IPS DF 6.9 (cell line): ENCODE measurements around the gene ADCY5.

Experiments
- DNase-seq: peaks from one replicate; pipeline ENCODE4 v3.0.0-alpha.2; 2013; ENCODE audit warnings: low read depth, low spot score
- H3K27ac ChIP-seq: one replicate; pipeline ENCODE4 v1.5.1; 2013; ENCODE audit warnings: low read length, control low read depth
- H3K27me3 ChIP-seq: 2 replicates; pipeline ENCODE4 v1.6.1; 2013; ENCODE audit warnings: mild to moderate bottlenecking, low read length; ENCODE audit not compliant: control insufficient read depth, insufficient read depth
- H3K36me3 ChIP-seq: 2 replicates; pipeline ENCODE4 v1.6.1; 2013; ENCODE audit warnings: low read length; ENCODE audit not compliant: control insufficient read depth, insufficient read depth
- H3K4me1 ChIP-seq: 2 replicates; pipeline ENCODE4 v1.6.1; 2013; ENCODE audit warnings: low read length; ENCODE audit not compliant: control insufficient read depth, insufficient read depth
- H3K4me3 ChIP-seq: 2 replicates; pipeline ENCODE4 v1.5.1; 2013; ENCODE audit warnings: mild to moderate bottlenecking, low read length
- H3K9me3 ChIP-seq: 2 replicates; pipeline ENCODE4 v1.6.1; 2013; ENCODE audit warnings: low read length, inconsistent platforms; ENCODE audit not compliant: control insufficient read depth, insufficient read depth
- WGBS: extraction: QIAGEN DNeasy Blood & Tissue Kit; methylation state at CpG from one replicate; pipeline ENCODE4 v1.1.7; 2013; ENCODE audit warnings: mixed read lengths, missing lambda C conversion rate; ENCODE audit not compliant: insufficient read length, insufficient coverage; 5-methylcytosine and 5-hydroxymethylcytosine counted together

Gene ADCY5

GRCh38 chr3:123378409-123378915 lies 70.4 kb downstream of the ADCY5 start:
- Histone ChIP-seq H3K27ac (no peak overlapping the region), H3K27me3 (no peaks in the 10 kb centered on the region), H3K36me3 (no peaks in the 10 kb centered on the region), H3K4me1 (peaks cover 2% of the 10 kb centered on the region; the same call in 1 of the 2 replicates), H3K9me3 (no peaks in the 10 kb centered on the region), H3K4me3 (no peak overlapping the region)
- WGBS: no CpG with 5 or more reads among the region's 8 CpGs
- DNase-seq: no peak

- WGBS: no CpG with 5 or more reads among the region's 2 CpGs
- H3K27me3 ChIP-seq: no peaks in the 10 kb centered on the region
- H3K27ac ChIP-seq: no peak overlapping the region
- H3K36me3 ChIP-seq: no peaks in the 10 kb centered on the region
- no peak overlapping the region for H3K4me3 ChIP-seq
- H3K4me1 ChIP-seq: no peaks in the 10 kb centered on the region
- H3K9me3 ChIP-seq: no peaks in the 10 kb centered on the region
- no peak for DNase-seq
Observed at GRCh38 chr3:123377243-123377740, 71.6 kb downstream of the ADCY5 start.

- H3K4me1 ChIP-seq: no peaks in the 10 kb centered on the region
- H3K36me3 ChIP-seq: no peaks in the 10 kb centered on the region
- no peak overlapping the region for H3K4me3 ChIP-seq
- DNase-seq: no peak
- no CpG with 5 or more reads among the region's 11 CpGs for WGBS
- no peaks in the 10 kb centered on the region for H3K9me3 ChIP-seq
- no peak overlapping the region for H3K27ac ChIP-seq
- no peaks in the 10 kb centered on the region for H3K27me3 ChIP-seq
Observed at GRCh38 chr3:123376451-123377242, 72.2 kb downstream of the ADCY5 start.

GRCh38 chr3:123375014-123375940 lies 73.6 kb downstream of the ADCY5 start:
- no peaks in the 10 kb centered on the region for H3K36me3 ChIP-seq
- no peaks in the 10 kb centered on the region for H3K4me1 ChIP-seq
- H3K4me3 ChIP-seq: no peak overlapping the region
- no CpG with 5 or more reads among the region's 13 CpGs for WGBS
- H3K9me3 ChIP-seq: no peaks in the 10 kb centered on the region
- H3K27me3 ChIP-seq: no peaks in the 10 kb centered on the region
- no peak for DNase-seq
- no peak overlapping the region for H3K27ac ChIP-seq

GRCh38 chr3:123374016-123374415 lies 74.9 kb downstream of the ADCY5 start:
- Histone ChIP-seq H3K27me3 (no peaks in the 10 kb centered on the region), H3K27ac (no peak overlapping the region), H3K9me3 (no peaks in the 10 kb centered on the region), H3K36me3 (no peaks in the 10 kb centered on the region), H3K4me1 (no peaks in the 10 kb centered on the region), H3K4me3 (no peak overlapping the region)
- WGBS: no CpG with 5 or more reads among the region's 2 CpGs
- no peak for DNase-seq

GRCh38 chr3:123373474-123373987 lies 75.4 kb downstream of the ADCY5 start:
- no peaks in the 10 kb centered on the region for H3K27me3 ChIP-seq
- H3K27ac ChIP-seq: no peak overlapping the region
- H3K4me3 ChIP-seq: no peak overlapping the region
- H3K9me3 ChIP-seq: no peaks in the 10 kb centered on the region
- no peak for DNase-seq
- WGBS: no CpG with 5 or more reads among the region's 13 CpGs
- no peaks in the 10 kb centered on the region for H3K36me3 ChIP-seq
- H3K4me1 ChIP-seq: no peaks in the 10 kb centered on the region

GRCh38 chr3:123372686-123373473 lies 76.0 kb downstream of the ADCY5 start:
- WGBS: no CpG with 5 or more reads among the region's 7 CpGs
- H3K4me3 ChIP-seq: no peak overlapping the region
- H3K9me3 ChIP-seq: no peaks in the 10 kb centered on the region
- DNase-seq: no peak
- H3K27me3 ChIP-seq: no peaks in the 10 kb centered on the region
- H3K27ac ChIP-seq: no peak overlapping the region
- H3K4me1 ChIP-seq: no peaks in the 10 kb centered on the region
- H3K36me3 ChIP-seq: no peaks in the 10 kb centered on the region

GRCh38 chr3:123371859-123372685 lies 76.8 kb downstream of the ADCY5 start:
- WGBS: no CpG with 5 or more reads among the region's 6 CpGs
- H3K4me3 ChIP-seq: no peak overlapping the region

GRCh38 chr3:123371426-123371825 lies 77.5 kb downstream of the ADCY5 start:
- Histone ChIP-seq H3K27me3 (no peaks in the 10 kb centered on the region), H3K4me3 (no peak overlapping the region), H3K9me3 (no peaks in the 10 kb centered on the region), H3K36me3 (no peaks in the 10 kb centered on the region), H3K4me1 (no peaks in the 10 kb centered on the region), H3K27ac (no peak overlapping the region)
- no peak for DNase-seq
- no CpG with 5 or more reads among the region's 10 CpGs for WGBS

More at GRCh38 chr3:123371859-123372685, 76.8 kb downstream of the ADCY5 start:
- Histone ChIP-seq H3K27ac (no peak overlapping the region), H3K9me3 (no peaks in the 10 kb centered on the region), H3K27me3 (no peaks in the 10 kb centered on the region), H3K4me1 (no peaks in the 10 kb centered on the region), H3K36me3 (no peaks in the 10 kb centered on the region)
- DNase-seq: no peak
